AG09319 (cell line): ENCODE measurements around the gene PACS2.

ENCODE experiments used
- DNase-seq: peaks from one replicate; pipeline ENCODE4 v3.0.0-alpha.2; 2010; ENCODE audit warnings: low read depth; ENCODE audit errors: extremely low read depth
- TF ChIP-seq, protein P1 (sequence below): IDR thresholded peaks from 2 replicates; pipeline ENCODE4 v1.5.1; 2011; ENCODE audit warnings: low read depth, mild to moderate bottlenecking, inconsistent platforms, low read length, moderate library complexity

PACS2 gene

DNA sequence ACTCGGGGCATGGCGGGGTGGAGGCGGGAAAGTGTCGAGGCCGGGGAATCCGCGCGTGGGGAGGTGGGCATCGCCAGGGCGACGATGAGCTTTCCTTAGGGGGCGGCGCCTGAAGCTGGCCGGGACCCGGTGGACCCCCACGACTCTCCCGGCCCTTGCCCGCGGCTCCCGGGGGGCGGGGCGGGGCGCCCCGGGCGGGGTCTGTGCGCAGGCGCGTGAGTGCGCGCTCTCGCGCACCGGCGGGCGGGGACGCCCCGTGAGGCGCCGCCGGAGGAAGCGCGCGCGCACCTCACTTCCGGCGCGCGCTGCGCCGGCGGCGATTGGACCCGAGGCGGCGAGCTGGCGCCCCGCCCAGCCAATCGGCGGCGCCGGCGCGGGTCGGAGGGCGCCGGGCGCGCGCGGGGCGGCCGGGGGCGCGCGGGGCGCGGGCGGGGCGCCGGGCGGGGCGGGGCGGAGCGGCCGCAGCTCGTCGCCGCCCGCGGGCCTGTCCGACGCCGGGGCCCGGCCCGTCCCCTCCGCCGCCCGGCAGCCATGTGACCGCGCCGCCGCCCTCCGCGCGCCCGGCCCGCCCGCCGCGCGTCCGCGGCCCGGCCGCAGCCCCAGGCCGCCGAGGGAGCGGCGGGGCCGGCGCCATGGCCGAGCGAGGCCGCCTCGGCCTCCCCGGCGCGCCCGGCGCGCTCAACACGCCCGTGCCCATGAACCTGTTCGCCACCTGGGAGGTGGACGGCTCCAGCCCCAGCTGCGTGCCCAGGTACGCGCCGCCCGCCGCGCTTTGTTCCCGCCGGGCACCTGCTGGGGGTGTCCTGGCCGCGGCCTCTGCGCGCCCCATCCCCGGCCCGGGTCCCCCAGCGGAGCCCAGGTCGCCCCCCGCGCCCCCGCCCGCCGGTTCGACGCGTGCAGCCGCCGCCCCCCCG, at the start of gene PACS2:
Gene PACS2 (plus strand): TSS at position 462 of the 914 bp plus-strand sequence. CDS start 171 bp downstream, at position 633.
- TF ChIP-seq, protein P1, sequence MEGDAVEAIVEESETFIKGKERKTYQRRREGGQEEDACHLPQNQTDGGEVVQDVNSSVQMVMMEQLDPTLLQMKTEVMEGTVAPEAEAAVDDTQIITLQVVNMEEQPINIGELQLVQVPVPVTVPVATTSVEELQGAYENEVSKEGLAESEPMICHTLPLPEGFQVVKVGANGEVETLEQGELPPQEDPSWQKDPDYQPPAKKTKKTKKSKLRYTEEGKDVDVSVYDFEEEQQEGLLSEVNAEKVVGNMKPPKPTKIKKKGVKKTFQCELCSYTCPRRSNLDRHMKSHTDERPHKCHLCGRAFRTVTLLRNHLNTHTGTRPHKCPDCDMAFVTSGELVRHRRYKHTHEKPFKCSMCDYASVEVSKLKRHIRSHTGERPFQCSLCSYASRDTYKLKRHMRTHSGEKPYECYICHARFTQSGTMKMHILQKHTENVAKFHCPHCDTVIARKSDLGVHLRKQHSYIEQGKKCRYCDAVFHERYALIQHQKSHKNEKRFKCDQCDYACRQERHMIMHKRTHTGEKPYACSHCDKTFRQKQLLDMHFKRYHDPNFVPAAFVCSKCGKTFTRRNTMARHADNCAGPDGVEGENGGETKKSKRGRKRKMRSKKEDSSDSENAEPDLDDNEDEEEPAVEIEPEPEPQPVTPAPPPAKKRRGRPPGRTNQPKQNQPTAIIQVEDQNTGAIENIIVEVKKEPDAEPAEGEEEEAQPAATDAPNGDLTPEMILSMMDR, result no peak
- DNase-seq, result peak; percentile 71

DNA sequence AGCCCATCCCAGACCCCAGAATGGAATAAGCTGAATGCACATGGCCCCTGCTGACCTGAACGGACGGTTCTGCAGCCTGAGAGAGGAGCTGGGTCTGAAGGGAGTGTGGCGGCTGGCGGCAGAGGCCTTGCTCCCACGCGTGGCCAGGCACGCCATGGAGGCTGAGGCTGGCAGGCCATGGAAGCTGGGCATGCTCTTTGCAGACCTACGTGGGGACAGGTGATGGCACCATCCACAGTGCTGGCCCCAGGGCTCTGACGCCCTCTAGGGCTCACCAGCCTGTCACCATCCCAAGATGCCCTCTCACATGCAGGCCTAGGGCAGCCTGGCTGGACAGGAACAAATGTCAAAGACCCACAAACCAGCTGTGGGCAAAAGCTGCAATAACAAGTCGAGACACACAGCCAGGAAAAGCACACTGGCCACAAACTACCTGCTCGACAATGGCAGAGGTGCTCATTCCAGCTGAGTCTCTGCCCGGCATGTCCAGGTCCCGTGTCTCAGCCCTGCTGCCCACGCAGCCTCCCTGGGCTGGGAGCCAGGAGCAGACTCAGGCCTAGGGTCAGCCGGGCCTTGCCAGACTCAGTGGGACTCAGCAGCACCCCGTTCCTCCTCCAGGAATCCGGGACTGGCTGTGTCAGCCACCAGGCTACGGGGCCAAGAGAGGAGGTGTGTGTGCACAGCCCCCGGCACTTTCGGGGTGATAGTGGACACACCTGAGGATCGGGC, 46.6 kb upstream of the PACS2 start:
- TF ChIP-seq, protein P1, result no peak
- DNase-seq, result no peak

DNA sequence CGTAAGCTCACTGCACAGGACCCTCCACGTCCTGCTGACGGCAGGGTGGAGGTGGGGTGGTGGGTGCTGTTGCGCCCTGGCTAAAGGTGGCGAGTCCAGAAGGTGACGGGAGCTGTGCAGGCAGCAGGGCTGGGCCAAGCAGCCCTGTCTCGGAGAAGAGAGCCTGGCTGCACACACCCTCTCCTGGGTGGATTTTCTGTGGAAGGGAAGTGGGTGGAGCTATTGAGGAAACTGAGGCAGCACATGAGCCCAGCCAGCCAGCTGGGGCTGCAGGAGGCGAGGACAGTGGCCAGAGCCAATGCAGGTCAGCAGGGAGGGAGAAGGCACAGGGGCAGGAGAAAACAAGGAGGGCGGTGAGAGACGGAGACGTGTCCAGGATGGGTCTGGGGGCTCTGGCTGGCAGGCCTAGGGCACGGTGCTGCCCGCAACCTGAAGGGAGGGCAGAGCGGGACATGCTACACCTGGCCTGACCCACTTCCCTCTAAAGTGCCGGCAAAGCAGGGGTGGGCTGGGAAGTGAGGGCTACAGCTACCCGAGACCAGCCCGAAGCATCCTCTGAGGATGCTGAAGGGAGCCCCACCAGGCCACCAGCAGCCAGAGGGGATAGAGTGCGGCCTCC, 45.7 kb upstream of the PACS2 start:
- no peak for DNase-seq
- TF ChIP-seq, protein P1, result no peak

DNA sequence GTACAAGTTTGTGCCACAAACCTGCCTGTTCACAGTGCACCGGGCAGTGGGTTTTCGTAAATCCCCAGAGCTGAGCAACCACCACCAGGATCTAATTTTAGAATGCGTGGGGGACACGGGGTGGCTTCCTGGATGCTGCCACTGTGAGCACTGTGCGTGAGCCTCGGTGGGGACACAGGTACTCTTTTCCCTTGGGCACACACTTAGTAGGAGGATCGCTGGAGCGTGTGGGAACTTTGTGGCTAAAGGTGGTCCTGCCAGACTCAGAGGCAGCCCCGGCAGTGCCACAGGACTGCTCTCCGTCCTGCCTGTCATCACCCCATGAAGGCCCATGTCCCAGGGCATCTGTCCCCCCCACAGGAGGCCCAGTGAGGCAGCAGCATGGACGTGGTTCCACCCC, 45.1 kb upstream of the PACS2 start:
- TF ChIP-seq, protein P1, result no peak
- no peak for DNase-seq

DNA sequence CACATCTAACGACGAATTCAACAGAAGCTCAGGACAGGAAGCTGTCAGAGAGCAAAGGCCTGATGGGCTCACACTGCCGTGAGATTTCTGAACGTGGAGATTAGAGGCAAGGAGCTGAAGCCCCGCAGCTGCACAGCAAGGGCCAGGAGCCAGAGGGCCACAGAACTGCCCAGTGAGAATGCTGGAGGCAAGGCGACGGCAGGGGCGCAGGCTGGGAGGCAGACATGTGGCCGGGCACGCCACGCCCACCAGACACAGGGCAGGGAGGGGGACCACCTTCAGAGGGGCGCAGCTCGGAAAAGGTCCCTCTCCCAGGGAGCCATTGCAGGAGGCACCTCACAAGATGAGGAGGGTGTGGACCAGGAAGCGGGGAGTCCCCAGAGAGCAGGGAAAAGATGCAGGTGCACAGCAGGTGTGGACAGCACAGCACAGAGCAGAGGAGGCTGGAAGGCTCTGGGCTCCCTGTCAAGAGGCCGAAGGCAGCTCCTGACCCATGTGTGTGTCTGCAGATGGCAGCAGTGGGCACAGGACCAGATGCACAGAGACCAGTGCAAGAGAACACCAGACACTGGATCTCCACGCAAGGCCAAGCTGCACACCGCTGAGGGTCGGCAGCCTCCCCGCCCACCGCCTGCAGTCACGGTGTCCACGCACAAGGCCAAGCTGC, 43.2 kb upstream of the PACS2 start:
- TF ChIP-seq, protein P1, result no peak
- no peak for DNase-seq

DNA sequence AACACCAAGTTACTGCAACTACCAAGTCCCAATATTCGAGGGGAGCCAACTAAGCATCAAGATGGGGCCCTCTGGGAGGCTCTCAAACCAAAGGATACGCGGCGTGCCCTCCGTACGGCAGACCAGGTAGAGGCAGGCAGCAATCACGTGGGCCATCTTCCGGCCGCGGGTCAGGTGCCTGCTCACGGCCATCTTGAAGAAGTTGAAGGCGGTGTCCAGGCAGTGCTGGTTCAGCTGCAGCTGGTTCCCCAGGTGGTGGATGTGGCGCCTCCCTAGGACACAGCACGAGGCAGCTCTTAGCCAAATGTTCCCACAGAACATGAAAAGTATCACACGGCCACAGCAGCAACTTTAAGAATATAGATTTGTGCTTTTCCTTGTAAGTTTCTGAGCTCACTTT, 41.9 kb upstream of the PACS2 start:
- TF ChIP-seq, protein P1, result no peak
- no peak for DNase-seq
